Type B pancreatic cell (in vitro differentiated cells): ENCODE data around the gene RPL7L1. TPM values are rescaled to one million over a fixed set of nuclear protein-coding genes. Genes with fewer than 3 reads are reported as not detected.
A peak's percentile ranks its signal among the peaks of the same experiment; 100 is the strongest.

ENCODE experiments used
- DNase-seq: peaks from one replicate; pipeline ENCODE4 v3.0.0; 2021; ENCODE audit warnings: mixed read lengths; ENCODE audit not compliant: unreplicated experiment; ENCODE audit errors: extremely low spot score
- H3K27ac Mint-ChIP-seq: 2 replicates; pipeline ENCODE4 v1.8.0; 2021; ENCODE audit warnings: mild to moderate bottlenecking, mixed read lengths
- H3K27me3 Mint-ChIP-seq: 2 replicates; pipeline ENCODE4 v1.8.0; 2021; ENCODE audit warnings: mixed read lengths
- H3K36me3 Mint-ChIP-seq: 2 replicates; pipeline ENCODE4 v1.8.0; 2021; ENCODE audit warnings: mixed read lengths
- H3K4me1 Mint-ChIP-seq: one replicate; pipeline ENCODE4 v1.8.0; 2021; ENCODE audit warnings: mixed read lengths; ENCODE audit not compliant: unreplicated experiment
- H3K4me3 Mint-ChIP-seq: 2 replicates; pipeline ENCODE4 v1.8.0; 2021; ENCODE audit warnings: mild to moderate bottlenecking, mixed read lengths
- H3K9me3 Mint-ChIP-seq: 2 replicates; pipeline ENCODE4 v1.8.0; 2021; ENCODE audit warnings: mixed read lengths
- CTCF ChIP-seq: fragments of 200-600 bp; sonication (generic); conservative IDR thresholded peaks from 2 replicates; pipeline ENCODE4 v1.5.0; 2021; ENCODE audit warnings: antibody characterized with exemption, mild to moderate bottlenecking
- total RNA-seq: library from RNA; stranded (reverse); gene quantifications from 2 replicates; pipeline ENCODE4 v1.2.1, GENCODE V29; 2021; ENCODE audit warnings: low replicate concordance

RPL7L1 gene
- total RNA-seq, 1 donor from 2014 or later: 101 TPM

- TF ChIP-seq CTCF: no peak
- Mint-ChIP-seq H3K4me1 (peaks cover 11% of the 10 kb centered on the region), H3K36me3 (no peaks in the 10 kb centered on the region)
Measured at GRCh38 chr6:42907336-42907735, 27.9 kb downstream of the RPL7L1 start.

GRCh38 chr6:42909835-42910234 is 30.4 kb downstream of the RPL7L1 start:
- H3K27me3 Mint-ChIP-seq: peaks cover 6% of the 10 kb centered on the region
- no peak for DNase-seq
- no peak overlapping the region for H3K4me3 Mint-ChIP-seq
- peaks cover 4% of the 10 kb centered on the region for H3K4me1 Mint-ChIP-seq
- no peaks in the 10 kb centered on the region for H3K9me3 Mint-ChIP-seq
- H3K27ac Mint-ChIP-seq: no peak overlapping the region
- TF ChIP-seq CTCF: no peak
- H3K36me3 Mint-ChIP-seq: no peaks in the 10 kb centered on the region

More at GRCh38 chr6:42907336-42907735, 27.9 kb downstream of the RPL7L1 start:
- H3K27ac Mint-ChIP-seq: no peak overlapping the region
- peaks cover 4% of the 10 kb centered on the region for H3K27me3 Mint-ChIP-seq
- H3K4me3 Mint-ChIP-seq: no peak overlapping the region
- no peaks in the 10 kb centered on the region for H3K9me3 Mint-ChIP-seq
- DNase-seq: no peak

- peak; percentile 26 for TF ChIP-seq CTCF
- Mint-ChIP-seq H3K27ac (peak overlapping the region; percentile 78), H3K4me3 (peak overlapping the region; percentile 86), H3K27me3 (peaks cover 6% of the 10 kb centered on the region), H3K9me3 (no peaks in the 10 kb centered on the region), H3K36me3 (no peaks in the 10 kb centered on the region), H3K4me1 (peaks cover 4% of the 10 kb centered on the region)
- no peak for DNase-seq
Measured at GRCh38 chr6:42911171-42912021, 32.0 kb downstream of the RPL7L1 start.

GRCh38 chr6:42914546-42914945 is 35.1 kb downstream of the RPL7L1 start:
- Mint-ChIP-seq H3K36me3 (no peaks in the 10 kb centered on the region), H3K4me3 (no peak overlapping the region), H3K27ac (no peak overlapping the region), H3K27me3 (peaks cover 6% of the 10 kb centered on the region), H3K9me3 (no peaks in the 10 kb centered on the region), H3K4me1 (peaks cover 4% of the 10 kb centered on the region)
- TF ChIP-seq CTCF: no peak
- DNase-seq: no peak

GRCh38 chr6:42915732-42916131 is 36.3 kb downstream of the RPL7L1 start, which contains the start of gene PTCRA:
PTCRA (plus strand) TSS chr6:42916053; CDS start chr6:42916070, 17 bp downstream.
- no peak for TF ChIP-seq CTCF
- no peak for DNase-seq
- Mint-ChIP-seq H3K27ac (no peak within 1 kb of the TSS), H3K4me1 (peaks cover 4% of the 10 kb centered on the region), H3K36me3 (no peaks in the 10 kb centered on the region), H3K4me3 (no peak within 1 kb of the TSS), H3K27me3 (peaks cover 6% of the 10 kb centered on the region), H3K9me3 (no peaks in the 10 kb centered on the region)
